ENCODE data around the gene WNK1.
"Not testable (repeated sequence)": the region's sequence is repeated elsewhere in the genome, so short reads cannot be mapped to it uniquely, and the experiment has no call there.

The WNK1 gene

DNA sequence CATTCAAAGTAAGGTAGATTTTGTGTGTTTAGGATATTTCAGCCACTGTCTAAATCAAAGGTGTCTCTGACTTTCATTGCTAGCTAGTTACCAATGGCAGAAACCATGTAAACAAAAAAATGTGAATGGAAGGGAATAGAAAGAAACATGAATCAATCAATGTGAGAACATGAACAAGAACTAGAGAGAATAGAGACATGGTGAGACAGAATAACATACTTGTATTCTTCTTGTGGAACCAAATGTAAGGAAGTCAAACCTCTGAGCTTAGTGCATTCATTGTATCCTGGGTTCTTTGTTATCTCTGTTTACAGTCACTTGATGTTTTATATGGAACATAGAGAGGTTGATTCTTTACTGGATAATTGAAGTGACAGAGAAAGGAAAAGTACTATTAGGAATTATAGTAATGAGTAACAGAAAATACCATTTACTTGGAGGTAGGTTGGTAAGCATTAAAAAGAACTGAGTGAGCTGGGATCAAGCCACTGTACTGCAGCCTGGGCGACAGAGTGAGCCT is 2.6 kb upstream of the WNK1 start:
- peak in 2 of 3 experiments; percentile 46 to 68 for DNase-seq

DNA sequence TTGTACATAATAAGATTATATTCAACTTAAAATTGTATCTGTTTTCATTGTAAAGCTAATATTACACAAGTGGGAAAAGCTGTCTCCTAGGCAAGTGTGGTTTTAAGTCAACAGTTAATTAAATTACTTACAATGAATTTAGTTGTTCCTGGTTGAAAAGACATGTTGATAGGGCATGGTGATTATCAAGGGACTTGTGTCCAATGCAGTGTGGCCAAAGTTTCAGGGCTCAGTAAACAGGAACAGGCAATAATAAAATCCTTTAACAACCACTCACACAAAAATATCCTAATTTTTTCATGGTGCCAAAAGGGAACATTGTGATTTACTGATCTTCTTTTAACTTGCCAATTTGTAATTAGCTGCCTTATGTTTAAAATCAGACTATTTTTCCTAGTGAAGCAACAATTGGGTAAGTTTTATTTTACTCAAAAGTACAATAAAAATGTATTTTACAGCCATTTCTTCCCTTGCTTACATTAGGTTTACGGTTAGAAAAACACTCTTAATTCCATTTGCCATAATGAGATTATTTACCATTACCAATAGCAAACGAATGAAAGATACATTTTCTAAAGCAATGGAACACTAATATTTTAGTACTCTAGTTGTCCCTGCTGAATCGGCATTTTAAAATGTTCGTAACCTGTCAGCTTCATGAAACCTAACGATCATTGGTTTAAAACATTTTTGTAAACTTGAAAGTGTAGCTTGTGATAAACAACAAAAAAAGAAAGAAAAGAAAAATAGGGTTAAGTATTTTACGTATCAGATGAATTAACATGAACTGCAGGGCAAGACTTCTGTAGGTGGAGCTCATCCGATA is 1.8 kb upstream of the WNK1 start:
- DNase-seq, result peak in 1 of 3 experiments; percentile 68

- DNase-seq, result peak; percentile 95 to 99 (median 96)
Measured at GRCh38 chr12:751192-751998, 984 bp upstream of the WNK1 start.

DNA sequence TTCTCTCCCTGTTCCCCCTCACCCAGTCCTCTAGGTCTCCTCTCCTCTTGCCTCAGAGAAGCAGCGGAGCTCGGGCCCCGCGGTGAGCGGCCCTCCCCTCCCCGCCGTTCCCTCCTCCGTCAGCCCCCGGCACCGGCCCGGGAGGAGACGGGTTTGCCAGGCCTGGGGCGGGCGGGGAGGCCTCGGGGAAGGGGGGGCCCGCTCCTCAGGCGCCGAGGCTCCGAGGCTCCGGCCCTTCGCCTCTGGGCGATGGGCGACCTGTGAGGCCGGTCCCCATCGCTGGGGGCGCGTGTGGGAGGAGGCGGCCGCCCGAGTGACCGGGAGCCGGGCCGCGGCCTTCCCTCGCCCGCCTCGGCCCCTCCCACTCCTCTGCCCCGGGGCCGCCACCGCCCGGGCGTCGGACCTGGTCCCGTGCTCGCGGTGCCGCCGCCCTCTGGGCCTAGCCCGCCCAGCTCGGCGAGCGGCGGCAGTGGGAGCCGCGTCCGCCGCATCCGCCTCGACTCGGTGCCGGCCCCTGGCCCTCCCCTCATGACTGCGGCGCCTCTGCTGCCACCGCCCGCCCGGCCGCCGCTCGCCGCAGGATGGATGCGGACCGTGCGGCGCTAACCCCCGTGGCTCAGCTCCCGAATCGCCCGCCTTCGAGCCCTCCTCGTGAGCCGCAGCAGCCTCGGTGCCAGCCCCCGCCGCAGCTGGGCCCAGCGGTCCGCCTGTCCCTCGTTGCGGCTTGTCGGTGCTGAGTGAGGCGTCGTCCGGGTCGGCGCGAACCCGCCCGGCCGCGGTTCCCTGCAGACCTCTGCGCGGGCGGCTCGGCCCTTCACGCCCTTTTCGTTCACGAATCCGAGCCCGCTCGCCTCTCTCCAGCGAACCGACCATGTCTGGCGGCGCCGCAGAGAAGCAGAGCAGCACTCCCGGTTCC is 574 bp downstream of the WNK1 start:
- peak; percentile 59 to 94 (median 86) for DNase-seq

DNA sequence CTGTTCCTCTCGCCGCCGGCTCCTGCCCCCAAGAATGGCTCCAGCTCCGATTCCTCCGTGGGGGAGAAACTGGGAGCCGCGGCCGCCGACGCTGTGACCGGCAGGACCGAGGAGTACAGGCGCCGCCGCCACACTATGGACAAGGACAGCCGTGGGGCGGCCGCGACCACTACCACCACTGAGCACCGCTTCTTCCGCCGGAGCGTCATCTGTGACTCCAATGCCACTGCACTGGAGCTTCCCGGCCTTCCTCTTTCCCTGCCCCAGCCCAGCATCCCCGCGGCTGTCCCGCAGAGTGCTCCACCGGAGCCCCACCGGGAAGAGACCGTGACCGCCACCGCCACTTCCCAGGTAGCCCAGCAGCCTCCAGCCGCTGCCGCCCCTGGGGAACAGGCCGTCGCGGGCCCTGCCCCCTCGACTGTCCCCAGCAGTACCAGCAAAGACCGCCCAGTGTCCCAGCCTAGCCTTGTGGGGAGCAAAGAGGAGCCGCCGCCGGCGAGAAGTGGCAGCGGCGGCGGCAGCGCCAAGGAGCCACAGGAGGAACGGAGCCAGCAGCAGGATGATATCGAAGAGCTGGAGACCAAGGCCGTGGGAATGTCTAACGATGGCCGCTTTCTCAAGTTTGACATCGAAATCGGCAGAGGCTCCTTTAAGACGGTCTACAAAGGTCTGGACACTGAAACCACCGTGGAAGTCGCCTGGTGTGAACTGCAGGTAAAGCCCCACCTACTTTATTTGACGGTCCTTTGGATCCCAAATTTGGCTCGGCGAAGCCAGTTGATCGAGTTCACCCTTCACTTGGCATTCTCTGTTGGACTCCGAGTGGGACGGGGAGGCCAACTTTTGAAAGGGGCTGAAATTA is 1.5 kb downstream of the WNK1 start:
- DNase-seq, result peak; percentile 24 to 68 (median 65)

- DNase-seq, result peak in 1 of 3 experiments; percentile 58
Measured at GRCh38 chr12:754473-754820, 2.1 kb downstream of the WNK1 start.

DNA sequence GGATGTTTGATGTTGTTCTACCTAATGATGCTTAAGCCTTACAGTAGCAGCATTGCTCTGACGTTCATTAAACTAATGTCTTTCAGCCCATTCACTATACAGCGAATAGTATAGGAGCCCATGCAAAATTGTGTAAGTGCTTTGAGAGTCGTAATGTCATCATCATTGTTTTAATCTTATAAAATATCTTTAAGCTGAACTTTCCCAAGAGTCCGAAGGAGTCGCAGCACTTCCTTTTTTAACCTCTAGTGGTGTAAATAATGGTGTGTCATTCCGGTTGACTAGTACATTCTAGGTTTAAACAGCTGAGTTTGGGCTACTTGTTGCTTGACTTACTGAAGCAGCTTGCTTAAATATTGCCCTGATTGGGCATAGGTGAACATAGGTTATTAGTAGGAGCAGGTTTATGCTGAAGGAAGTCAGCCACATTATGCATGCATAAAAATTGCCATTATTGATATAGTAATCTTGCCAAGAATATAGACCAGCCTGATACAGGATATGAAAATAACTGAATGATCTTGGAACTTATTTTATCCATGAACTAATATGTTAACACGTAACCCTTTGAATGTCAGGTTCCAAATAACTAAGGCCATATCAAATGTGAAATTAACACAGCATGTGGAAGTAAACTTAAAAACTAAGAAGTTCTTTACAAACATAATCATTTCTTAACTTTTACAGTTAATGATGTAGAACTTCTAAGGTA is 2.6 kb downstream of the WNK1 start:
- DNase-seq, result peak in 2 of 3 experiments; percentile 29 to 58

DNA sequence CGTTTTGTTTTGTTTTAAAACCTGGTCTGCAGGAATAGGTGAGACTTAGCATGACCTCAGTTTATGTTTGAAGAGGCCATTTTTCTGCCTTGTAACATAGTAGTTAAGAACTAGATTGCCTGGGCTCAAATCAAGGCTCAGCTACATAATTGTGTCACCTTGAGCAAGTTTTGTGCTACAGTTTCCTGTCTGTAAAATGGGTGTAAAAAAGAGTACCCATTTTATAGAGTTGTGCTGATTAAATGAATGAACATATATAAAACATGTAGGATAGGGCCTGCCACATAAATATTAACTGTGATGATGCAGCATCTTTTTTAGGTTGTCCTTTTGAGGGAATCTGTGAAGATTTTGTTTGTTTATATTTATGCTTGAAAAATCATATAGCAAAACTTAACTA is 7.2 kb downstream of the WNK1 start:
- DNase-seq, result no peak

DNA sequence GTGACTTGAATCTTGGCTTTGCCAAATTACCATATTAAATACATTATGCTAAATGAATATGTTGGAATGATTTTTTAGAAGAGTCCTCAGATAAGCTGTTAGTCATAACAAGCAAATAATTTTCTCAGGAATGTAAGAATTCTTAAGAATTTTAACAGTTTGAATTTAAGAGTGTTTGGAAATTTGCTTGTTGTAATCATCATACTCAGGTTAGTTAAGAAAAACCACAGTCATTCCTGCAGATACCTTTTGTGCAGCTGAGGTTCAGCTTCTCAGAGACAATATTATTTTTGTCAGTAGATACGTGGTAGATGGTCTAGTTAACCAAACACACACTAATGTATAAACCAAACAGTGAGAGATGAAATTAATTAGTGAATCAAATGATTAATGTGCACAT is 8.9 kb downstream of the WNK1 start:
- no peak for DNase-seq

DNA sequence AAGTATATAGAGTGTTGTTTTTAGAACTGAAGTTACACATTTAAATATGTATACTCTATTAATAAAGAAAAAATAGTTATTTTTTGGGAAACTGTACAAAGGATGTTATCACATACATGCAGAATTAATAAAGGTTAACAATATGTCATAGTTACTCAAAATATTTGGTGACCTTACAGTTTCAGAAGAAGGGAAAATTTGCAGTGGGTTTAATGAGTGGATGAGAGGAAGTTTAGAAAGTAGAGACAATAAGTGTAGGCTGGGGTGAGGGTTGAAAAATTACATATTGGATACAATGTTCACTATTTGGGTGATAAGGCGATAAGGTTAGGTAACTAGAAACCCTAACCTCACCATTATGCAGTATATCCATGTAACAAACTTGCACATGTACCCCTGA is 13.5 kb downstream of the WNK1 start:
- no peak for DNase-seq

DNA sequence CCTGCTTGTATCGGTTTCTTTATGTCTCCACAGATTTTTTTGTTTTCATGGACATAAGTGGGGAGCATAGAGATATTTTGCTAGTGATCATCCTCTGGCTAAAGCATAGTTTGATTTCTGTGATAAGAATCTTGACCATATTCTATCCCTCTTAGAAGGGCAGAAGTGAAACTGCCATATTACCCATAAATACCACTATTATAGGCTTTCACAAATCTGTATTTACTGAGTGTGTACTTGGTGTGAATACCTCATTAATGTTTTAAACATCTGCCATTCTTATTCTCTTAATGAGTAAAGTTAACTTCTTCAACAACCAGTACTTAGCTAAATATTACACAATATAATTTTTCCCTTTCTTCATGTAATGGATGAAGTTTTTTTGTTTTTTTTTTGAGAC is 16.1 kb downstream of the WNK1 start:
- DNase-seq, result no peak

DNA sequence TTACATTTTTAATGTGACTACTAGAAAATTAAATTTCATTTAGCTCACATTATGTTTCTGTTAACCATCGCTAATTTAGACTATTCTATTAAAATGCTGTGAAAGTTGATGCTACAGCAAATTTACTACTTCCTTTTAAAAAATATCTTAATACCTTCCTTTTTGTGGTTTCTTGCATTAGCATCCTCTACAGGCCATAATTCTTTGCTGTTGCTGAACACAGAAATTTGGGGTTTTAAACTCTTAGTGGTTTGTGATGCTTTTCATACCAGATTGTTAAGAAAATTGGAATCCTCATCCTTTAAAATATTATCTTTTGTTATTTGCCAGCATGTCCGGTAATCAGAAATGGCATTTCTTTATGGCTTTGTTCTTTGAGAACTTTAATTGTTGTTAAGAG is 18.1 kb downstream of the WNK1 start:
- DNase-seq, result no peak

GRCh38 chr12:772056-772697 is 19.8 kb downstream of the WNK1 start:
- no peak for DNase-seq

DNA sequence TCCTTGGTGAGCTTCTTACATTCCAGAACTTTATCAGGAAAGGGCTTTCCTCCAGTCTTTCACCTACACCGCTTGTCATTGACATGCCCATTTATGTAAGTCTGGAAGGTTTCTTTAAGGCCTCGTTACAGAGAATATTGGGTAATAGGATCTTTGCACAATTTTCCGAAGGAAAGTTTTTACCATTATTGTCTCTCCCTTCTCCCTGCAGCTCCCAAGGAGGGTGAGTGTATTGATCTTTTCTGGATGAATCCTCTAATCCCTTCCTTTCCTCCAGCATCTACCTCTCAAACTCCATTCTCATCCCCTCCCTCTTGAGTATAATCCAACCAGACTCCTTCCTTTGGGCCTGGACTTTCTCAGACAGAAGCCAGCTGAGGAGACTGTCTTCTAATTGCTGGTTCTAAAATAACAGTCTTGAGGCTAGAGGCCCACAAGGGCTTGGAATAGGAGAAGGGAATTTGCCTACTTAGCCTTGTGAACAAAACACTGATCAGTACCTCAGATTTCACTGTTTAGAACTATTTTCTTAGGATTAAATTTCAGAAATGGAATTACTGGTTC is 21.8 kb downstream of the WNK1 start:
- peak in 1 of 3 experiments; percentile 27 for DNase-seq

GRCh38 chr12:775973-776771 is 23.8 kb downstream of the WNK1 start:
- not testable (repeated sequence) for DNase-seq

- not testable (repeated sequence) for DNase-seq
Measured at GRCh38 chr12:776772-777373, 24.5 kb downstream of the WNK1 start.

DNA sequence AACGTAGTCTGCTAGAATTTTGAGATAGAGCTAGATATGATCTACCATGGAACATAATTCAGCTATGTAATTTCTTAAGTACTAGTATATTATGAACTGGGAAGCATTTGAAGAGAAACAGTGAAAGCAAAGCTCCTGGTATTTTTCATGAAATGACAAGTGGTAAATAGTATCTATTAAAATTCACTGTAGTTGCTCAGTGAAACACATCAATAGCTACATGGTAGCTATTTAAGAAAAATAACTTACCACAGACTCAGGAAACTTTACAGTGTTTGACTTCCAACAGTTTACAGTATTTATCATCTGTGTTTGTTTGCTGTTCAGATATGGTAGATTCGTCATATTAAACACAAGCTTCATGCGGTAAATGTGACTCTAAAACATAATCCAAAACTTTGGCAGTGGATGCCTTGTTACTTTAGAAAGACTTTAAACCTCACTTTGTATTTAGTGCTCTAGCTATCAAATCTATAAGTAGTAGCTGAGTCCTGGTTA is 25.2 kb downstream of the WNK1 start:
- DNase-seq, result no peak

GRCh38 chr12:778615-779014 is 26.2 kb downstream of the WNK1 start:
- DNase-seq, result no peak
